ENCODE measurements around the gene SLC4A4.

DNA sequence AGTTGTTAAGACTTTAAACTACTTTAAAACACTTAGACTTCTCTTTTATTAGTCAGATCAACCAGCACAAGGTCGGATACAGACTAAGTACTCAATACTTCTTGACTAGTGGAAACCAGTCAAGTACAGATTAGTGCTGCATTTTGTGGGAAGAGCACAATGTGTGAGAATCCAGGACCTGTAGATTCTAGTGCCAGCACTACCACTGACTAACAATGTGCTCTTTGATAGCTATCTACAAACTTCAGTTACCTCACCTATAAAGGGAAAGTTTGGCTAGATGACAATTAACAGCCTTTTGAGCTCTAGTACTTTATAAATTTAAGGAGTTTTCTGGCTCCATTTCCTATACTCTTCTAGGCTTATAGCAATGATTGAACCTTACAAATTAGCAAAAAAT, 181.5 kb downstream of the SLC4A4 start:
- TF ChIP-seq, protein P1, sequence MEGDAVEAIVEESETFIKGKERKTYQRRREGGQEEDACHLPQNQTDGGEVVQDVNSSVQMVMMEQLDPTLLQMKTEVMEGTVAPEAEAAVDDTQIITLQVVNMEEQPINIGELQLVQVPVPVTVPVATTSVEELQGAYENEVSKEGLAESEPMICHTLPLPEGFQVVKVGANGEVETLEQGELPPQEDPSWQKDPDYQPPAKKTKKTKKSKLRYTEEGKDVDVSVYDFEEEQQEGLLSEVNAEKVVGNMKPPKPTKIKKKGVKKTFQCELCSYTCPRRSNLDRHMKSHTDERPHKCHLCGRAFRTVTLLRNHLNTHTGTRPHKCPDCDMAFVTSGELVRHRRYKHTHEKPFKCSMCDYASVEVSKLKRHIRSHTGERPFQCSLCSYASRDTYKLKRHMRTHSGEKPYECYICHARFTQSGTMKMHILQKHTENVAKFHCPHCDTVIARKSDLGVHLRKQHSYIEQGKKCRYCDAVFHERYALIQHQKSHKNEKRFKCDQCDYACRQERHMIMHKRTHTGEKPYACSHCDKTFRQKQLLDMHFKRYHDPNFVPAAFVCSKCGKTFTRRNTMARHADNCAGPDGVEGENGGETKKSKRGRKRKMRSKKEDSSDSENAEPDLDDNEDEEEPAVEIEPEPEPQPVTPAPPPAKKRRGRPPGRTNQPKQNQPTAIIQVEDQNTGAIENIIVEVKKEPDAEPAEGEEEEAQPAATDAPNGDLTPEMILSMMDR (IDR thresholded peaks at IDR 0.05) = no peak
- TF ChIP-seq POLR2A (IDR thresholded peaks at IDR 0.05) = no peak

Measured in Peyer's patch (tissue), 4 donors.